Neuronal stem cell (in vitro differentiated cells): ENCODE results near the gene ABCA3.

Experiments used
- DNase-seq: peaks from one replicate; pipeline ENCODE4 v3.0.0-alpha.2; 2013; ENCODE audit warnings: low spot score
- H2AFZ ChIP-seq: one replicate; pipeline ENCODE4 v1.6.1; 2013; ENCODE audit warnings: mild to moderate bottlenecking, low read length, inconsistent platforms
- H2AK5ac ChIP-seq: 2 replicates; pipeline ENCODE4 v1.6.1; 2013; ENCODE audit warnings: low read depth, mild to moderate bottlenecking, inconsistent platforms, low read length, moderate library complexity, mixed read lengths
- H2BK120ac ChIP-seq: 2 replicates; pipeline ENCODE4 v1.6.1; 2013; ENCODE audit warnings: low read depth, mild to moderate bottlenecking, inconsistent platforms, low read length, moderate library complexity, mixed read lengths
- H2BK12ac ChIP-seq: one replicate; pipeline ENCODE4 v1.6.1; 2013; ENCODE audit warnings: low read length, inconsistent platforms
- H2BK15ac ChIP-seq: 2 replicates; pipeline ENCODE4 v1.6.1; 2013; ENCODE audit warnings: mild to moderate bottlenecking, low read length, inconsistent platforms, mixed read lengths
- H2BK5ac ChIP-seq: one replicate; pipeline ENCODE4 v1.6.1; 2013; ENCODE audit warnings: inconsistent platforms, mild to moderate bottlenecking, low read length, moderate library complexity
- H3K14ac ChIP-seq: one replicate; pipeline ENCODE4 v1.6.1; 2013; ENCODE audit warnings: low read length, inconsistent platforms
- H3K18ac ChIP-seq: 2 replicates; pipeline ENCODE4 v1.6.1; 2013; ENCODE audit warnings: low read length, inconsistent platforms
- H3K23ac ChIP-seq: 2 replicates; pipeline ENCODE4 v1.6.1; 2013; ENCODE audit warnings: low read depth, mild to moderate bottlenecking, mixed read lengths, low read length, inconsistent platforms; ENCODE audit not compliant: poor library complexity
- H3K27ac ChIP-seq: replicated peaks from 3 replicates; pipeline ENCODE4 v1.5.1; 2013; ENCODE audit warnings: low read length, inconsistent platforms
- H3K27me3 ChIP-seq, 3 experiments: 2 replicates each; pipeline ENCODE4 v1.6.1; 2013; ENCODE audit warnings: low read length in 3 of 3, mild to moderate bottlenecking in 2 of 3, inconsistent platforms in 1 of 3, low read depth in 1 of 3, mixed read lengths in 1 of 3, moderate library complexity in 1 of 3; ENCODE audit not compliant: control insufficient read depth in 3 of 3, insufficient read depth in 3 of 3
- H3K36me3 ChIP-seq, 2 donors: replicated peaks in 1 of 2; 2 replicates each; pipeline ENCODE4 v1.6.1; 2013; ENCODE audit warnings: low read length in 2 of 2; ENCODE audit not compliant: control insufficient read depth in 2 of 2, insufficient read depth in 2 of 2
- H3K4ac ChIP-seq: 2 replicates; pipeline ENCODE4 v1.6.1; 2013; ENCODE audit warnings: inconsistent platforms, mild to moderate bottlenecking, low read length, moderate library complexity
- H3K4me1 ChIP-seq, 2 donors: 1 replicate in 1 of 2; 2 replicates in 1 of 2; pipeline ENCODE4 v1.6.1; 2013; ENCODE audit warnings: low read length in 2 of 2, low read depth in 1 of 2; ENCODE audit not compliant: control insufficient read depth in 2 of 2, insufficient read depth in 1 of 2
- H3K4me2 ChIP-seq: one replicate; pipeline ENCODE4 v1.6.1; 2013; ENCODE audit warnings: mild to moderate bottlenecking, low read length, inconsistent platforms; ENCODE audit not compliant: insufficient read depth, poor library complexity, severe bottlenecking
- H3K4me3 ChIP-seq, 2 donors: 2 replicates each; pipeline ENCODE4 v1.5.1; 2013; ENCODE audit warnings: low read length in 2 of 2, mild to moderate bottlenecking in 2 of 2, inconsistent platforms in 1 of 2, moderate library complexity in 1 of 2
- H3K79me1 ChIP-seq: one replicate; pipeline ENCODE4 v1.6.1; 2013; ENCODE audit warnings: low read depth, mild to moderate bottlenecking, inconsistent platforms, low read length, moderate library complexity
- H3K9ac ChIP-seq: one replicate; pipeline ENCODE4 v1.6.1; 2013; ENCODE audit warnings: mild to moderate bottlenecking, low read depth, low read length, inconsistent platforms; ENCODE audit not compliant: poor library complexity
- H3K9me3 ChIP-seq, 2 donors: replicated peaks in 1 of 2; 2 replicates each; pipeline versions ENCODE3 to v1.6.1; 2013; ENCODE audit warnings: low read length in 2 of 2, mild to moderate bottlenecking in 2 of 2, inconsistent platforms in 1 of 2, low read depth in 1 of 2, mixed read lengths in 1 of 2, moderate library complexity in 1 of 2; ENCODE audit not compliant: control insufficient read depth in 2 of 2, insufficient read depth in 1 of 2
- H4K8ac ChIP-seq: one replicate; pipeline ENCODE4 v1.6.1; 2013; ENCODE audit warnings: low read depth, mild to moderate bottlenecking, inconsistent platforms, low read length, moderate library complexity
- H4K91ac ChIP-seq: one replicate; pipeline ENCODE4 v1.6.1; 2013; ENCODE audit warnings: low read length, low read depth, mild to moderate bottlenecking, inconsistent platforms; ENCODE audit not compliant: poor library complexity
- WGBS, 2 donors: extraction: QIAGEN DNeasy Blood & Tissue Kit; methylation state at CpG; one replicate each; pipeline ENCODE4 v1.1.7; 2013; ENCODE audit warnings: missing lambda C conversion rate in 2 of 2, mixed read lengths in 1 of 2; ENCODE audit not compliant: insufficient read length in 2 of 2, insufficient replicate concordance in 1 of 2; ENCODE audit errors: extremely low coverage in 2 of 2; 5-methylcytosine and 5-hydroxymethylcytosine counted together

Gene ABCA3

DNA sequence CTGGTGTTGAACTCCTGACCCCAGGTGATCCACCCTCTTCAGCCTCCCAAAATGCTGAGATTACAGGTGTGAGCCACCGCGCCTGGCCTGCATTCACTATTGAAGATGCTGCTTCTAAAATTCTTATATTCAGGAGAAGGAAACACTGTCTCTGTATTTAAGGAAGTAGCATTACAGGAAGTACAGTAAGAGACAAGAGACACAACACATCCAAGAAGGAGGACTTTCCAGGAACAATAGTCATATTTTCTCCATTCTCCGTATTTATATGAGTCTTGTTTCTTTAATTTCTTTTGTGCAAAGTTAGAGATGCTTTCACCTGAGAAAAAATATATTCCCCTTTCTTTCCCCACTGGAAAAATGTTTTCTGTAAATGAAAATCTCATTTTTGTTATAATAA, 18.3 kb upstream of the ABCA3 start:
- no peak overlapping the region for H3K9ac ChIP-seq
- no peak overlapping the region for H2BK120ac ChIP-seq
- no peak overlapping the region for H3K23ac ChIP-seq
- H3K9me3 ChIP-seq, result peaks cover 0 to 5% of the 10 kb centered on the region in 2 donors
- H3K27ac ChIP-seq, result no peak overlapping the region
- no peak overlapping the region for H3K4me2 ChIP-seq
- H2BK5ac ChIP-seq, result no peak overlapping the region
- no peak for DNase-seq
- H2AK5ac ChIP-seq, result no peak overlapping the region
- peaks cover 0 to 22% (median 0%) of the 10 kb centered on the region in 3 experiments for H3K27me3 ChIP-seq
- H2AFZ ChIP-seq, result no peak overlapping the region
- no peaks in the 10 kb centered on the region for H3K4me1 ChIP-seq
- H3K36me3 ChIP-seq, result no peaks in the 10 kb centered on the region
- WGBS, 2 donors, result no CpG with 5 or more reads among the region's 3 CpGs
- no peak overlapping the region for H3K14ac ChIP-seq
- H4K8ac ChIP-seq, result no peak overlapping the region
- no peaks in the 10 kb centered on the region for H3K79me1 ChIP-seq
- no peak overlapping the region for H3K4me3 ChIP-seq
- no peak overlapping the region for H3K18ac ChIP-seq
- H2BK12ac ChIP-seq, result no peak overlapping the region
- no peak overlapping the region for H4K91ac ChIP-seq
- no peak overlapping the region for H2BK15ac ChIP-seq
- no peak overlapping the region for H3K4ac ChIP-seq

DNA sequence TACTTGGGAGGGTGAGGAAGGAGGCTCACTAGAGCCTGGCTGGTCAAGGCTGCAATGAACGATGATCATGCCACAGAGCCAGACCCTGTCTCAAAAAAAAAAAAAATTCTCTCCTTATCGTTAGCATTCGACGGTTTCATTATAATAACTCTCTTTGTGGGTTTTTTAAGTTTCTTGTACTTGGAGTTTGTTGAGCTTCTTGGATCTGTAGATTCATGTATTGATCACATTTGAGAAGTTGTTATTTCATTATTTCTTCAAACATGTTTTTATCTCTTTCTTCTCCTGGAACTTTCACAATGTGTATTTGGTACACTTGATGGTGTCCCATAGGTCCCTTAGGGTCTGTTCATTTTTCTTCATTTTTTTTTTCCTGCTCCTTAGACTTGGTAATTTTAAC, 16.8 kb upstream of the ABCA3 start:
- Histone ChIP-seq H2BK15ac (no peak overlapping the region), H3K9me3 (peaks cover 0 to 5% of the 10 kb centered on the region in 2 donors), H3K4ac (no peak overlapping the region), H4K91ac (no peak overlapping the region), H3K23ac (no peak overlapping the region), H3K4me2 (no peak overlapping the region), H3K27me3 (peaks cover 0 to 29% (median 0%) of the 10 kb centered on the region in 3 experiments), H3K4me1 (no peaks in the 10 kb centered on the region), H2BK12ac (no peak overlapping the region), H3K18ac (no peak overlapping the region), H3K36me3 (no peaks in the 10 kb centered on the region), H2AFZ (no peak overlapping the region), H3K79me1 (no peaks in the 10 kb centered on the region), H4K8ac (no peak overlapping the region), H3K9ac (no peak overlapping the region), H3K14ac (no peak overlapping the region), H3K4me3 (no peak overlapping the region), H2AK5ac (no peak overlapping the region), H2BK120ac (no peak overlapping the region), H2BK5ac (no peak overlapping the region), H3K27ac (no peak overlapping the region)
- WGBS, 2 donors, result no CpG with 5 or more reads among the region's 4 CpGs
- DNase-seq, result no peak

DNA sequence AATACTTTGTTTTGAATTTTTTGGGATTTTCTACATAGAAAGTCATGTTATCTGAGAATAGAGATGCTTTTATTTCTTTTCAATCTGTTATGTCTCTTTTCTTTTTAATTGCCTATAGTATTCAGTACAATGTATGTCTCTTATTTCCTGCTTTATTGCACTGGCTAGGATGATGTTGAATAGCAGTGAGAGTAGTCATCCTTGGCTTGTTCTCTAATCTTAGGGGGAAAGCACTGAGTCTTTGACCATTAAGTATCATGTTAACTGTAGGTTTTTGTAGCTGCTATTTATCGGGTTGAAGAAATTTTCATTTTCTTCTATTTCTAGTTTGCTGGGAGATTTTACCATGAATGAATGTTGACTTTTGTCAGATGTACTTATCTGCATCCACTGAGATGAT, 10.0 kb upstream of the ABCA3 start:
- Histone ChIP-seq H4K91ac (no peak overlapping the region), H3K27me3 (peaks cover 0 to 22% (median 0%) of the 10 kb centered on the region in 3 experiments), H3K23ac (no peak overlapping the region), H3K4me3 (no peak overlapping the region), H3K9ac (no peak overlapping the region), H2BK5ac (no peak overlapping the region), H3K4me1 (no peaks in the 10 kb centered on the region), H3K36me3 (no peaks in the 10 kb centered on the region), H3K79me1 (no peaks in the 10 kb centered on the region), H2BK120ac (no peak overlapping the region), H4K8ac (no peak overlapping the region), H3K14ac (no peak overlapping the region), H3K18ac (no peak overlapping the region), H2BK12ac (no peak overlapping the region), H3K4me2 (no peak overlapping the region), H3K9me3 (no peaks in the 10 kb centered on the region), H2AK5ac (no peak overlapping the region), H2BK15ac (no peak overlapping the region), H2AFZ (no peak overlapping the region), H3K4ac (no peak overlapping the region), H3K27ac (no peak overlapping the region)
- no peak for DNase-seq
- WGBS, 2 donors, result no CpG with 5 or more reads among the region's 1 CpG

DNA sequence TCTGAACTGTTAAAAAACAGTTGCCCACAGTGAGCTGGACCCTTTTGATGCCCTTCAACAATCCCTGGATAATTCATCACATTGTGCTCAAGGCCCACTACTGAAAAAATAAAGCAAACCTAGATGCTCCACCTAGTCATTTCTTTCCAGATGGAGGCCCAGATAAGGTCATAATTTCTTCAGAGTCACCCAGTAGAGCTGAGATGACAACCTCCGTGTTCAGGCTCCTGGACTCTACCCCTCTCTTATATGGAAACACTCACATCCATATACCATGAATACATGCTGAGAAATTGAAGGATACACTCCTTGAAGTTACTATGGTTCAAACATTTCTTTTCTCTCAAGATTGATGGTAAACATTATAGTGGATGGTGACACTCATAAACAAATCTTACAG, 2.7 kb upstream of the ABCA3 start:
- H4K91ac ChIP-seq, result no peak overlapping the region
- H3K36me3 ChIP-seq, result no peaks in the 10 kb centered on the region
- no peak overlapping the region for H2AFZ ChIP-seq
- no peak overlapping the region for H2BK5ac ChIP-seq
- peaks cover 4 to 5% of the 10 kb centered on the region in 2 donors for H3K4me1 ChIP-seq
- H3K27ac ChIP-seq, result no peak overlapping the region
- H2AK5ac ChIP-seq, result no peak overlapping the region
- H3K18ac ChIP-seq, result no peak overlapping the region
- H2BK15ac ChIP-seq, result no peak overlapping the region
- H3K9ac ChIP-seq, result no peak overlapping the region
- H3K23ac ChIP-seq, result no peak overlapping the region
- H3K4me2 ChIP-seq, result no peak overlapping the region
- no peak overlapping the region for H2BK120ac ChIP-seq
- H3K14ac ChIP-seq, result no peak overlapping the region
- H3K4ac ChIP-seq, result no peak overlapping the region
- no peak for DNase-seq
- no peak overlapping the region for H3K4me3 ChIP-seq
- H4K8ac ChIP-seq, result no peak overlapping the region
- H3K79me1 ChIP-seq, result peaks cover 2% of the 10 kb centered on the region
- H2BK12ac ChIP-seq, result no peak overlapping the region
- H3K9me3 ChIP-seq, result peaks cover 0 to 7% of the 10 kb centered on the region in 2 donors
- no CpG with 5 or more reads among the region's 1 CpG for WGBS, 2 donors
- peaks cover 0 to 23% (median 20%) of the 10 kb centered on the region in 3 experiments for H3K27me3 ChIP-seq
